Embryonic facial prominence (tissue), 1 donor: ENCODE measurements around the gene PCDH10.
"Not testable (repeated sequence)": the region's sequence is repeated elsewhere in the genome, so short reads cannot be mapped to it uniquely, and the experiment has no call there.

ENCODE experiments used
- DNase-seq: peaks from one replicate; pipeline ENCODE4 v3.0.0-alpha.2; 2016; ENCODE audit errors: extremely low spot score

PCDH10 gene

GRCh38 chr4:133240451-133240850 lies 91.4 kb downstream of the PCDH10 start:
- not testable (repeated sequence) for DNase-seq
